HEK293T (cell line): ENCODE data around the gene CAD.

Experiments
- FOXK2 ChIP-seq: fragments of 450-650 bp; IDR thresholded peaks from 2 replicates; pipeline ENCODE4 v1.6.1; 2016; ENCODE audit warnings: mild to moderate bottlenecking
- LEF1 ChIP-seq: fragments of 450-650 bp; IDR thresholded peaks from 2 replicates; pipeline ENCODE4 v1.6.1; 2017; ENCODE audit warnings: mild to moderate bottlenecking, borderline replicate concordance
- SUZ12 ChIP-seq: fragments of 450-650 bp; IDR thresholded peaks from 2 replicates; pipeline ENCODE4 v1.6.1; 2016; ENCODE audit warnings: mild to moderate bottlenecking
- TF ChIP-seq, protein P1 (sequence below): fragments of 450-650 bp; IDR thresholded peaks from 2 replicates; pipeline ENCODE4 v1.6.1; 2016

DNA sequence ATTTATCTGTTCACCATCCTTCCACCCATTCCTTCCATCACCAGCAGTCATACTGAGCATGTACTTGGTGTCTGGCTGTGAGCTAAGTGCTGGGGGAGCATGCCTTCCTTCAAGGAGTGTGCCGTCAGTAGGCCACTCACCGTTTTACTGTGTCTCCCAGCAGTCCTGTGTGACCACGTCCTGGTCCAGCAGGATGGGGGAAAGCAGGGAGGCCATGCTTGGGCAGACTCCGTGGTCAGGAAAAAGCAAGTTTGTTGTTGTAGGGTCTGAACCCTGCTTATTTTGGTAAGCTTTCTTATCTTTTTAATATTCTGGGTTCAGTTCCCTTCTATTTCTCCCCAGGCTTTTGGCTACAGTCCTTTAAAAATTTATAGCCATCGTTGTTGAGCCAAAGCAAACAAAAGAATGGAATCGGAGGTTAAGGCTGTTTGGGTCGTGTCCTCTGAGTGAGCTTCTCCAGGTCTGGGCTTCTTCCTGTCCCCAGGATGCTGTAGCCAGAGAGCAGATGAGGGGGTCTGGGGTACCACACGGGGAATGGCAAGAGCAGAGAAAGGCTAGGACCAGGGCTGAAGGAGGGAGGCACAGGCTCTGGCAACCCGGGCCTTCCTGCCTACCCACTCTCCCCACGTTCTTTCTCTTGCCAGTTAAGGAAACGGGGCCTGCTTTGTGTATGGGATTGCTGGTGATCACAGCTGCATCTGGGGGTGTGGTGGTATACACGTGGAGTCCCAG lies 32.2 kb downstream of the CAD start:
- TF ChIP-seq, protein P1, sequence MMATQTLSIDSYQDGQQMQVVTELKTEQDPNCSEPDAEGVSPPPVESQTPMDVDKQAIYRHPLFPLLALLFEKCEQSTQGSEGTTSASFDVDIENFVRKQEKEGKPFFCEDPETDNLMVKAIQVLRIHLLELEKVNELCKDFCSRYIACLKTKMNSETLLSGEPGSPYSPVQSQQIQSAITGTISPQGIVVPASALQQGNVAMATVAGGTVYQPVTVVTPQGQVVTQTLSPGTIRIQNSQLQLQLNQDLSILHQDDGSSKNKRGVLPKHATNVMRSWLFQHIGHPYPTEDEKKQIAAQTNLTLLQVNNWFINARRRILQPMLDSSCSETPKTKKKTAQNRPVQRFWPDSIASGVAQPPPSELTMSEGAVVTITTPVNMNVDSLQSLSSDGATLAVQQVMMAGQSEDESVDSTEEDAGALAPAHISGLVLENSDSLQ = no peak
- TF ChIP-seq SUZ12 = no peak
- no peak for TF ChIP-seq FOXK2
- TF ChIP-seq LEF1 = no peak
